CD14-positive monocyte (primary cell): ENCODE measurements around the gene SLFN12L. TPM values are rescaled to one million over a fixed set of nuclear protein-coding genes. Genes with fewer than 3 reads are reported as not detected.

Source experiments
- DNase-seq, 3 donors: peaks; one replicate each; pipeline ENCODE4 v3.0.0-alpha.2; 2011 to 2022
- H2AFZ ChIP-seq: 2 replicates; pipeline ENCODE4 v1.6.0; 2012; ENCODE audit warnings: mild to moderate bottlenecking, low read depth, low read length, inconsistent platforms; ENCODE audit not compliant: insufficient read depth, poor library complexity, severe bottlenecking
- H3K27ac ChIP-seq, 2 donors: 1 replicate in 1 of 2; 2 replicates in 1 of 2; pipeline ENCODE4 v1.5.1; 2012 to 2013; ENCODE audit warnings: low read length in 2 of 2, control low read depth in 1 of 2, inconsistent platforms in 1 of 2, low read depth in 1 of 2, mild to moderate bottlenecking in 1 of 2
- H3K27me3 ChIP-seq, 2 donors: one replicate each; pipeline versions ENCODE4 v1.6.0 to v1.6.1; 2011 to 2013; ENCODE audit warnings: low read length in 2 of 2; ENCODE audit not compliant: control insufficient read depth in 2 of 2, insufficient read depth in 2 of 2
- H3K36me3 ChIP-seq, 2 donors: replicated peaks in 1 of 2; 1 replicate in 1 of 2; 2 replicates in 1 of 2; pipeline versions ENCODE4 v1.5.1 to v1.6.1; 2012 to 2013; ENCODE audit warnings: low read length in 2 of 2, control low read depth in 1 of 2, inconsistent platforms in 1 of 2, mild to moderate bottlenecking in 1 of 2; ENCODE audit not compliant: insufficient read depth in 2 of 2, control insufficient read depth in 1 of 2
- H3K4me1 ChIP-seq, 2 donors: 1 replicate in 1 of 2; 2 replicates in 1 of 2; pipeline versions ENCODE4 v1.5.1 to v1.6.1; 2012 to 2013; ENCODE audit warnings: low read length in 2 of 2, control low read depth in 1 of 2, inconsistent platforms in 1 of 2, mild to moderate bottlenecking in 1 of 2, moderate library complexity in 1 of 2; ENCODE audit not compliant: insufficient read depth in 2 of 2, control insufficient read depth in 1 of 2
- H3K4me2 ChIP-seq: replicated peaks from 2 replicates; pipeline ENCODE3; 2012; ENCODE audit warnings: low read length, moderate library complexity, mild to moderate bottlenecking; ENCODE audit not compliant: poor library complexity, severe bottlenecking; ENCODE audit errors: extremely low read depth
- H3K4me3 ChIP-seq, 3 experiments: fragments of 200-600 bp in 1 of 3; sonication (generic) in 1 of 3; replicated peaks in 1 of 3; 1 replicate in 2 of 3; 2 replicates in 1 of 3; pipeline ENCODE4 v1.5.1; 2011 to 2013; ENCODE audit warnings: low read length in 3 of 3, mild to moderate bottlenecking in 3 of 3, control low read depth in 2 of 3, low read depth in 2 of 3, inconsistent platforms in 1 of 3, moderate library complexity in 1 of 3
- H3K79me2 ChIP-seq: 2 replicates; pipeline ENCODE4 v1.6.0; 2012; ENCODE audit warnings: mild to moderate bottlenecking, control low read depth, inconsistent platforms, low read length, moderate library complexity; ENCODE audit not compliant: insufficient read depth
- H3K9ac ChIP-seq: 2 replicates; pipeline ENCODE4 v1.6.0; 2017; ENCODE audit warnings: low read length, mild to moderate bottlenecking; ENCODE audit not compliant: insufficient read depth, poor library complexity, severe bottlenecking
- H3K9me3 ChIP-seq, 2 donors: replicated peaks in 1 of 2; 1 replicate in 1 of 2; 2 replicates in 1 of 2; pipeline versions ENCODE4 v1.5.1 to v1.6.1; 2012 to 2013; ENCODE audit warnings: low read length in 2 of 2, control low read depth in 1 of 2; ENCODE audit not compliant: control insufficient read depth in 1 of 2, insufficient read depth in 1 of 2
- H4K20me1 ChIP-seq: 2 replicates; pipeline ENCODE4 v1.6.0; 2012; ENCODE audit warnings: mild to moderate bottlenecking, low read length, control low read depth, moderate library complexity; ENCODE audit not compliant: insufficient read depth
- H3K27ac Mint-ChIP-seq, 7 donors: one replicate each; pipeline ENCODE4 v1.8.0; 2020; ENCODE audit warnings: mild to moderate bottlenecking in 7 of 7, mixed read lengths in 7 of 7, moderate library complexity in 6 of 7, inconsistent platforms in 2 of 7
- H3K27me3 Mint-ChIP-seq, 3 donors: one replicate each; pipeline ENCODE4 v1.8.0; 2021 to 2022; ENCODE audit warnings: low read depth in 3 of 3, mild to moderate bottlenecking in 3 of 3, mixed read lengths in 3 of 3, moderate library complexity in 3 of 3, inconsistent platforms in 1 of 3
- H3K36me3 Mint-ChIP-seq, 2 donors: one replicate each; pipeline ENCODE4 v1.8.0; 2020; ENCODE audit warnings: mixed read lengths in 2 of 2, inconsistent platforms in 1 of 2, mild to moderate bottlenecking in 1 of 2
- H3K4me1 Mint-ChIP-seq: one replicate; pipeline ENCODE4 v1.8.0; 2020; ENCODE audit warnings: mild to moderate bottlenecking, mixed read lengths
- H3K4me3 Mint-ChIP-seq, 2 donors: one replicate each; pipeline ENCODE4 v1.8.0; 2020; ENCODE audit warnings: mild to moderate bottlenecking in 2 of 2, mixed read lengths in 2 of 2, moderate library complexity in 1 of 2
- H3K9me3 Mint-ChIP-seq, 7 donors: one replicate each; pipeline ENCODE4 v1.8.0; 2020 to 2022; ENCODE audit warnings: mixed read lengths in 7 of 7, mild to moderate bottlenecking in 6 of 7, moderate library complexity in 6 of 7, inconsistent platforms in 2 of 7
- CTCF ChIP-seq: fragments of 200-600 bp; IDR thresholded peaks from one replicate; pipeline ENCODE4 v1.8.0; 2022; ENCODE audit warnings: antibody characterized with exemption, mild to moderate bottlenecking
- WGBS: methylation state at CpG from one replicate; pipeline ENCODE4 v1.1.5; 2013; ENCODE audit warnings: missing lambda C conversion rate; ENCODE audit not compliant: insufficient coverage; 5-methylcytosine and 5-hydroxymethylcytosine counted together
- intact Hi-C, 2 donors: fragments of 100-400 bp; cut with micrococcal nuclease; formaldehyde crosslinking; loops; one replicate each; pipeline versions ENCODE4 v1.15.0 to v1.15.1; 2023
- polyA plus RNA-seq, 3 donors: library from polyadenylated mRNA; depleted of rRNA in 1 of 3; unstranded in 2 of 3; stranded (reverse) in 1 of 3; fragments of 300-500 nt in 2 of 3; fragments of >200 nt in 1 of 3; fragmentation: Illumina TruSeq in 2 of 3; gene quantifications; 1 replicate in 2 of 3; 2 replicates in 1 of 3; pipeline ENCODE4 v1.2.3, GENCODE V29; 2012 to 2021

The SLFN12L gene
- polyA plus RNA-seq, 3 donors: 0.14 to 0.25 (median 0.24) TPM

- H3K27me3 Mint-ChIP-seq: peaks cover 0 to 1% (median 0%) of the 10 kb centered on the region in 3 donors
- no peaks in the 10 kb centered on the region for H4K20me1 ChIP-seq
- H3K36me3 Mint-ChIP-seq: no peaks in the 10 kb centered on the region
- TF ChIP-seq CTCF: no peak
- H3K27ac ChIP-seq: peak overlapping the region in 1 of 2 donors; percentile 100
- peak overlapping the region; percentile 77 for H3K4me2 ChIP-seq
- H3K4me1 Mint-ChIP-seq: peaks cover 40% of the 10 kb centered on the region
- H3K27me3 ChIP-seq: no peaks in the 10 kb centered on the region
- peaks cover 24 to 37% of the 10 kb centered on the region in 2 donors for H3K4me1 ChIP-seq
- no peak for DNase-seq
- peak overlapping the region; percentile 83 to 100 (median 89) for H3K4me3 ChIP-seq
- peak overlapping the region; percentile 85 for H2AFZ ChIP-seq
- peak overlapping the region; percentile 91 for H3K9ac ChIP-seq
- H3K9me3 ChIP-seq: no peaks in the 10 kb centered on the region
- H3K4me3 Mint-ChIP-seq: peak overlapping the region in 1 of 2 donors; percentile 93
- intact Hi-C loops: loop anchor here in 1 of 2 donors (2.0 to 10.0 kb wide), 3 partner anchors 45 to 299 kb away; partner anchors contain the start of genes AP2B1, SLFN5 and TAF15
- H3K36me3 ChIP-seq: no peaks in the 10 kb centered on the region
- no peaks in the 10 kb centered on the region for H3K79me2 ChIP-seq
- H3K9me3 Mint-ChIP-seq: peaks cover 0 to 2% (median 0%) of the 10 kb centered on the region in 7 donors
- peak overlapping the region; percentile 98 to 99 (median 99) for H3K27ac Mint-ChIP-seq
- no CpG with 5 or more reads among the region's 1 CpG for WGBS
Observed at GRCh38 chr17:35541434-35541833, 4.0 kb upstream of the SLFN12L start.

DNA sequence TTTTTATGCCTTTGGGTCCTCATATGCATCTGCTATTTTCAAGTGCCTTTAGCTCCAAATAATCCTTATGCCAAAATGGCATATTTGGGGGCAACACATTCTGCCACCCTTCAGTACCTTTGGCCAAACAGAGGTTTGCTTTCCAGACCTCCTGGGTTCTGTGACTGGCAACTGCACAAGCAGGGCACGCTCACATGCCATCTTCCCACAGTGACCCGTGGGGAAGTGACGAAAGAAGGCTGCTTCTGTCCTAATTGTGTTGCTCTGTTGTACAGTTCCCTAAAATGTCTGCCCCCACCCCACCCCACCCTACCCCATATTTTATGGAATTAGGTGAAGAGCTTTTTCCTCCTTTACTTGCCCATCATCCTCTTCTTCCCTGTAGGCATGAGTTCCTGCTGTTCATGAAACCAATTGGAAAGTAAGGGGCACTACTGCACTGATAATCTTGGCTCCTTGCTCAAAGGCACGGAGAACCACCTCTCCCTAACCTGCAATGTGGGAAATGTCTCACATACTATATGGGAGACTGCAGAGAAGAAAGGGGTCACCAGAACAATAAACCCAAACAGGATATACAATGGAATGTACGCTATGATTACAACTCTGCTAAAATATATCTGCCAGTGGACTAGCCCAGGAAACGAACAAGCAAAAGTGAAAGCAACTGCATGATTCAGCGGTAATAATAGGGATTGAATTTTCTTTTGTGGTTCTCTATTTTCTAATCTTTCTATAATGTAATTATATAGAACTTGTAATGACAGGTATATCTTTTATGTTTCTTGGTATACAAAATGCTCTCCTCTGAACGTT lies 3.3 kb upstream of the SLFN12L start:
- Mint-ChIP-seq H3K4me1 (peaks cover 35% of the 10 kb centered on the region), H3K36me3 (no peaks in the 10 kb centered on the region), H3K4me3 (peak overlapping the region; percentile 81 to 93), H3K9me3 (peaks cover 0 to 2% (median 0%) of the 10 kb centered on the region in 7 donors), H3K27me3 (peaks cover 0 to 1% (median 0%) of the 10 kb centered on the region in 3 donors), H3K27ac (peak overlapping the region; percentile 98 to 99 (median 99))
- no peaks in the 10 kb centered on the region for H3K9me3 ChIP-seq
- WGBS: no CpG with 5 or more reads among the region's 8 CpGs
- H3K4me1 ChIP-seq: peaks cover 18 to 31% of the 10 kb centered on the region in 2 donors
- no peaks in the 10 kb centered on the region for H3K79me2 ChIP-seq
- TF ChIP-seq CTCF: no peak
- H2AFZ ChIP-seq: peak overlapping the region; percentile 85
- H4K20me1 ChIP-seq: no peaks in the 10 kb centered on the region
- peak overlapping the region; percentile 91 for H3K9ac ChIP-seq
- peak overlapping the region; percentile 77 for H3K4me2 ChIP-seq
- intact Hi-C loops: loop anchor here in 1 of 2 donors (2.0 to 10.0 kb wide), 3 partner anchors 46 to 298 kb away; partner anchors contain the start of genes AP2B1, SLFN5 and TAF15
- peak overlapping the region; percentile 76 to 100 for H3K27ac ChIP-seq
- no peaks in the 10 kb centered on the region for H3K36me3 ChIP-seq
- DNase-seq: peak; percentile 89 to 94 (median 94)
- peak overlapping the region; percentile 83 to 100 (median 89) for H3K4me3 ChIP-seq
- H3K27me3 ChIP-seq: no peaks in the 10 kb centered on the region
